Panc1 (cell line): ENCODE measurements around the gene DNASE1L2. TPM values are rescaled to one million over a fixed set of nuclear protein-coding genes. Genes with fewer than 3 reads are reported as not detected.

Experiments used
- ATAC-seq: fragments of 200-7000 bp; cut with Tn5 transposase; 2 replicates; pipeline ENCODE4 v1.9.1; 2020; ENCODE audit warnings: mild to moderate bottlenecking, moderate library complexity
- BruUV-seq: library from RNA; stranded (reverse); fragments of 400-500 nt; replicated peaks from 2 replicates; lab custom pipeline; 2021; lab: Mats Ljungman, UMichigan
- CTCF ChIA-PET: fragments of 300-600 bp; sonication (Branson Sonifier 250); formaldehyde crosslinking; loops from one replicate; lab custom pipeline; 2022; ENCODE audit warnings: antibody characterized with exemption; lab: Charles Lee
- POLR2A ChIA-PET: fragments of 300-600 bp; sonication (Branson Sonifier 250); formaldehyde crosslinking; loops from one replicate; lab custom pipeline; 2022; ENCODE audit warnings: antibody characterized with exemption; lab: Charles Lee
- DNase-seq: peaks from one replicate; pipeline ENCODE4 v3.0.0-alpha.2; 2010; ENCODE audit warnings: low read depth, low spot score
- H3K27ac ChIP-seq: 2 replicates; pipeline ENCODE4 v1.5.1; 2011; ENCODE audit warnings: mild to moderate bottlenecking, low read length, inconsistent platforms
- H3K27me3 ChIP-seq: fragments of 200-500 bp; sonication (Bioruptor generic); 2 replicates; pipeline ENCODE4 v1.6.0; 2014; ENCODE audit warnings: low read length, inconsistent platforms; ENCODE audit not compliant: control insufficient read depth, insufficient read depth
- H3K36me3 ChIP-seq: fragments of 200-500 bp; sonication (Bioruptor generic); 2 replicates; pipeline ENCODE4 v1.5.1; 2014; ENCODE audit warnings: inconsistent platforms, mild to moderate bottlenecking, low read length, moderate library complexity; ENCODE audit not compliant: control insufficient read depth, insufficient read depth
- H3K4me1 ChIP-seq: 2 replicates; pipeline ENCODE4 v1.5.1; 2011; ENCODE audit warnings: inconsistent platforms, mild to moderate bottlenecking, low read length, moderate library complexity; ENCODE audit not compliant: control insufficient read depth, insufficient read depth
- H3K4me3 ChIP-seq, 2 experiments: 2 replicates each; pipeline ENCODE4 v1.5.1; 2011 to 2012; ENCODE audit warnings: low read depth in 2 of 2, low read length in 2 of 2, mild to moderate bottlenecking in 2 of 2, inconsistent platforms in 1 of 2, moderate library complexity in 1 of 2
- H3K9me3 ChIP-seq: fragments of 200-500 bp; sonication (Bioruptor generic); 2 replicates; pipeline ENCODE4 v1.5.1; 2014; ENCODE audit warnings: low read depth, mild to moderate bottlenecking, inconsistent platforms, low read length, moderate library complexity; ENCODE audit not compliant: control insufficient read depth, insufficient read depth
- POLR2AphosphoS5 ChIP-seq: IDR thresholded peaks from 2 replicates; pipeline ENCODE4 v1.6.1; 2012; ENCODE audit warnings: mild to moderate bottlenecking, low read depth, low read length, moderate library complexity
- SIN3A ChIP-seq: IDR thresholded peaks from 2 replicates; pipeline ENCODE4 v1.6.1; 2012; ENCODE audit warnings: low read depth, mild to moderate bottlenecking, low read length, moderate library complexity, borderline replicate concordance; ENCODE audit not compliant: insufficient read depth
- TCF7L2 ChIP-seq: IDR thresholded peaks from 2 replicates; pipeline ENCODE4 v1.6.1; 2011; ENCODE audit warnings: mild to moderate bottlenecking, low read depth, low read length, inconsistent platforms
- in situ Hi-C: cut with HindIII; loops from 2 replicates; pipeline ENCODE4 v1.10.0; 2016; ENCODE audit warnings: low sequenced_read_pairs, low pct_unique_long_range_greater_than_20kb
- intact Hi-C: fragments of 100-400 bp; cut with micrococcal nuclease; formaldehyde crosslinking; loops from one replicate; pipeline ENCODE4 v1.10.0; 2022; ENCODE audit not compliant: unreplicated experiment
- total RNA-seq: library from RNA; stranded (reverse); gene quantifications from one replicate; pipeline ENCODE4 v1.2.1, GENCODE V29; 2021; ENCODE audit not compliant: unreplicated experiment
- TF ChIP-seq, protein P1 (sequence below), 2 experiments: IDR thresholded peaks; 2 replicates each; pipeline ENCODE4 v1.6.1; 2011 to 2012; ENCODE audit warnings: low read depth in 2 of 2, control low read depth in 1 of 2, low read length in 1 of 2, mild to moderate bottlenecking in 1 of 2, moderate library complexity in 1 of 2; ENCODE audit not compliant: insufficient read depth in 1 of 2
- TF ChIP-seq, protein P2 (sequence below): fragments of 450-650 bp; IDR thresholded peaks from 2 replicates; pipeline ENCODE4 v1.5.1; 2017; ENCODE audit warnings: mild to moderate bottlenecking

DNASE1L2 gene
- total RNA-seq, 1 experiment from 2014 or later, result 4.4 TPM

DNA sequence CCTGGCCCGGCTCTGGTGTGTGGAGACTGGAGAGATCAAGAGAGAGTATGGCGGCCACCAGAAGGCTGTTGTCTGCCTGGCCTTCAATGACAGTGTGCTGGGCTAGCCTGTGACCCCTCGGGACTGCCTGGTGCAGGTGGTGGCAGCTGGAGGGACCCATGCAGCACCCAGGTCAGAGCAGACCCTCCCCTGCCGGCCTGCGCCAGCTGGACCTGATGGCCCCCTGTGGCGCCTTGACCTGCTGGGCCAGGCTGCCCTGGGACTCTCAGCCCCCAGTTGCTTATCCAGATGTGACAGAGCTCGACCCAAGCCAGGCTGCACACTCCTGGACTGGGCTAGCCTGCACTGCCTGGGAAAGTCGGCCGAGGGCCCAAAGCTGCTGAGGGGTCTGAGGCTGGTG is 27.5 kb upstream of the DNASE1L2 start:
- no peak for ATAC-seq
- Histone ChIP-seq H3K27ac (no peak overlapping the region), H3K9me3 (no peaks in the 10 kb centered on the region), H3K36me3 (peaks cover 3% of the 10 kb centered on the region; the same call in 1 of the 2 replicates), H3K27me3 (no peaks in the 10 kb centered on the region), H3K4me1 (peaks cover 37% of the 10 kb centered on the region), H3K4me3 (no peak overlapping the region)
- DNase-seq, result no peak
- BruUV-seq, result no TSS peak
- in situ Hi-C loops (no loop called here), intact Hi-C loops (no loop called here)
- ChIA-PET CTCF (no interaction called here), POLR2A (no interaction called here)
- no peak for TF ChIP-seq POLR2AphosphoS5
- TF ChIP-seq, protein P1, sequence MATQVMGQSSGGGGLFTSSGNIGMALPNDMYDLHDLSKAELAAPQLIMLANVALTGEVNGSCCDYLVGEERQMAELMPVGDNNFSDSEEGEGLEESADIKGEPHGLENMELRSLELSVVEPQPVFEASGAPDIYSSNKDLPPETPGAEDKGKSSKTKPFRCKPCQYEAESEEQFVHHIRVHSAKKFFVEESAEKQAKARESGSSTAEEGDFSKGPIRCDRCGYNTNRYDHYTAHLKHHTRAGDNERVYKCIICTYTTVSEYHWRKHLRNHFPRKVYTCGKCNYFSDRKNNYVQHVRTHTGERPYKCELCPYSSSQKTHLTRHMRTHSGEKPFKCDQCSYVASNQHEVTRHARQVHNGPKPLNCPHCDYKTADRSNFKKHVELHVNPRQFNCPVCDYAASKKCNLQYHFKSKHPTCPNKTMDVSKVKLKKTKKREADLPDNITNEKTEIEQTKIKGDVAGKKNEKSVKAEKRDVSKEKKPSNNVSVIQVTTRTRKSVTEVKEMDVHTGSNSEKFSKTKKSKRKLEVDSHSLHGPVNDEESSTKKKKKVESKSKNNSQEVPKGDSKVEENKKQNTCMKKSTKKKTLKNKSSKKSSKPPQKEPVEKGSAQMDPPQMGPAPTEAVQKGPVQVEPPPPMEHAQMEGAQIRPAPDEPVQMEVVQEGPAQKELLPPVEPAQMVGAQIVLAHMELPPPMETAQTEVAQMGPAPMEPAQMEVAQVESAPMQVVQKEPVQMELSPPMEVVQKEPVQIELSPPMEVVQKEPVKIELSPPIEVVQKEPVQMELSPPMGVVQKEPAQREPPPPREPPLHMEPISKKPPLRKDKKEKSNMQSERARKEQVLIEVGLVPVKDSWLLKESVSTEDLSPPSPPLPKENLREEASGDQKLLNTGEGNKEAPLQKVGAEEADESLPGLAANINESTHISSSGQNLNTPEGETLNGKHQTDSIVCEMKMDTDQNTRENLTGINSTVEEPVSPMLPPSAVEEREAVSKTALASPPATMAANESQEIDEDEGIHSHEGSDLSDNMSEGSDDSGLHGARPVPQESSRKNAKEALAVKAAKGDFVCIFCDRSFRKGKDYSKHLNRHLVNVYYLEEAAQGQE (IDR thresholded peaks at IDR 0.05; ENCODE audit: insufficient read depth in 1 of 2, low read depth in 2 of 2, low read length in 1 of 2), result no peak
- no peak for TF ChIP-seq SIN3A
- no peak for TF ChIP-seq TCF7L2
- TF ChIP-seq, protein P2, sequence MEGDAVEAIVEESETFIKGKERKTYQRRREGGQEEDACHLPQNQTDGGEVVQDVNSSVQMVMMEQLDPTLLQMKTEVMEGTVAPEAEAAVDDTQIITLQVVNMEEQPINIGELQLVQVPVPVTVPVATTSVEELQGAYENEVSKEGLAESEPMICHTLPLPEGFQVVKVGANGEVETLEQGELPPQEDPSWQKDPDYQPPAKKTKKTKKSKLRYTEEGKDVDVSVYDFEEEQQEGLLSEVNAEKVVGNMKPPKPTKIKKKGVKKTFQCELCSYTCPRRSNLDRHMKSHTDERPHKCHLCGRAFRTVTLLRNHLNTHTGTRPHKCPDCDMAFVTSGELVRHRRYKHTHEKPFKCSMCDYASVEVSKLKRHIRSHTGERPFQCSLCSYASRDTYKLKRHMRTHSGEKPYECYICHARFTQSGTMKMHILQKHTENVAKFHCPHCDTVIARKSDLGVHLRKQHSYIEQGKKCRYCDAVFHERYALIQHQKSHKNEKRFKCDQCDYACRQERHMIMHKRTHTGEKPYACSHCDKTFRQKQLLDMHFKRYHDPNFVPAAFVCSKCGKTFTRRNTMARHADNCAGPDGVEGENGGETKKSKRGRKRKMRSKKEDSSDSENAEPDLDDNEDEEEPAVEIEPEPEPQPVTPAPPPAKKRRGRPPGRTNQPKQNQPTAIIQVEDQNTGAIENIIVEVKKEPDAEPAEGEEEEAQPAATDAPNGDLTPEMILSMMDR, result no peak

DNA sequence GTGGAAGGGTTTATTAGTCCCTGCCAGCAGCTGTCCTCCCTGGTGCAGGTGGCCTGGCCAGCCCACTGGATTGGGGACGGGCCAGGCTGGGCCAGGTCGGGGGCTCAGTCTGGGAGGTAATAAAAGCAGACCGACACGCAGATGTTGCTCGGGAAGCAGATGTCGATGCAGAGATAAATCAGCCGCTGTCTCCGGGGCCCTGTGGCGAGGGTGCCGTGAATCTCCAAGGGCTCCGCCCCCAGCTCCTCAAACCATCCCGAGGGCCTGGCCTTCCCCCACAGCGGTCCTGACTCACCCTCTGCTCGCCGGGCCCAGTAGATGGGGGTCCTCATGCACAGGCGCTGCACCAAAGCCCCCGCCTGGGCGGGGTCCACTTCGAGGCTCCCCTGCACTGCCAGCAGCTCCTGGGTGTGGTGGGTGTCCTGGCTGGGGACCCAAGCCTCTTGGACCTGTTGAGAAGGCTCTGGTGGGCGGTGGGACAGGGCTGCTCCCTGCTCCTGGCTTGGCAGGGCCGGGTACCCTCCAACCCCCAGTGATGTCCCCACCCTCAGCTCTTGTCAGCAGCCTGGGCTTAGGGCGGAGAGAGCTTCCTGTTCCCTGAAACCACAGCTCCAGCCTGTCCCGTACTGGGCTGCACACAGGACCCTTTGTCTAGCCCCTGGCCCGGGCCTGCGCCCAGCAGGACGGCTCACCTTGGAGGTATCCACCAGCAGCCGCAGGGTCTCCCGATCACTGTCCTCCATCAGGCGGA is 26.8 kb upstream of the DNASE1L2 start:
- in situ Hi-C loops, result no loop called here

More for the DNA sequence above, 26.8 kb upstream of the DNASE1L2 start:
- peaks cover 3% of the 10 kb centered on the region; the same call in 1 of the 2 replicates for H3K36me3 ChIP-seq
- POLR2A ChIA-PET, result interaction anchor here (0.6 kb wide), 1 partner anchor 13 kb away, joined by 7 read pairs; no protein-coding TSS in a partner anchor
- peaks cover 37% of the 10 kb centered on the region for H3K4me1 ChIP-seq
- H3K9me3 ChIP-seq, result no peaks in the 10 kb centered on the region
- CTCF ChIA-PET, result no interaction called here
- DNase-seq (no peak), ATAC-seq (no peak)
- H3K27me3 ChIP-seq, result no peaks in the 10 kb centered on the region
- H3K27ac ChIP-seq, result no peak overlapping the region
- no peak overlapping the region for H3K4me3 ChIP-seq
- no peak for TF ChIP-seq SIN3A
- no peak for TF ChIP-seq POLR2AphosphoS5
- TF ChIP-seq TCF7L2, result no peak
- TF ChIP-seq, protein P2, result no peak
- intact Hi-C loops, result no loop called here
- no TSS peak for BruUV-seq
